HepG2 (cell line): Measurements from ENCODE around the gene RBPMS2. TPM values are rescaled to one million over a fixed set of nuclear protein-coding genes. Genes with fewer than 3 reads are reported as not detected.

Experiments
- CEBPB ChIP-seq: IDR thresholded peaks from 2 replicates; pipeline ENCODE4 v1.6.1; 2011; ENCODE audit warnings: low read depth, low read length, improper control_type of control experiment, borderline replicate concordance
- ESRRA ChIP-seq: sonication (generic); formaldehyde crosslinking; IDR thresholded peaks from 2 replicates; pipeline ENCODE4 v1.5.1; 2020; ENCODE audit warnings: mild to moderate bottlenecking, low read depth, missing genetic modification reagents
- FOXA1 ChIP-seq, 2 experiments: fragments of 450-650 bp in 1 of 2; sonication (generic) in 1 of 2; formaldehyde crosslinking in 1 of 2; IDR thresholded peaks; 2 replicates each; pipeline versions ENCODE4 v1.4.0 to v1.6.1; 2016 to 2020; ENCODE audit warnings: missing genetic modification reagents in 1 of 2
- FOXA3 ChIP-seq: IDR thresholded peaks from 2 replicates; pipeline ENCODE4 v1.6.1; 2016; ENCODE audit warnings: missing genetic modification reagents, missing compliant biosample characterization
- HOXA9 ChIP-seq: sonication (generic); formaldehyde crosslinking; IDR thresholded peaks from 2 replicates; pipeline ENCODE4 v1.8.1; 2022; ENCODE audit warnings: missing genetic modification reagents, mild to moderate bottlenecking, moderate library complexity, borderline replicate concordance
- KDM3A ChIP-seq: IDR thresholded peaks from 2 replicates; pipeline ENCODE4 v1.6.1; 2018; ENCODE audit warnings: low read depth, missing compliant biosample characterization
- KDM5B ChIP-seq: sonication (generic); formaldehyde crosslinking; IDR thresholded peaks from 2 replicates; pipeline ENCODE4 v1.4.0; 2020; ENCODE audit warnings: missing genetic modification reagents, mild to moderate bottlenecking, borderline replicate concordance
- KLF11 ChIP-seq: IDR thresholded peaks from 2 replicates; pipeline ENCODE4 v1.6.1; 2016; ENCODE audit warnings: missing compliant biosample characterization
- KMT2B ChIP-seq: IDR thresholded peaks from 2 replicates; pipeline ENCODE4 v1.6.1; 2016; ENCODE audit warnings: missing genetic modification reagents, missing compliant biosample characterization
- ONECUT2 ChIP-seq: sonication (generic); formaldehyde crosslinking; IDR thresholded peaks from 2 replicates; pipeline ENCODE4 v1.4.0; 2020; ENCODE audit warnings: missing genetic modification reagents
- POGZ ChIP-seq: sonication (generic); formaldehyde crosslinking; IDR thresholded peaks from 2 replicates; pipeline ENCODE4 v1.4.0; 2020; ENCODE audit warnings: mild to moderate bottlenecking, missing genetic modification reagents
- RBM39 ChIP-seq: fragments of 200-400 bp; formaldehyde crosslinking; IDR thresholded peaks from one replicate; pipeline ENCODE4 v1.6.1; 2018; ENCODE audit warnings: antibody characterized with exemption, mild to moderate bottlenecking, low read depth, low read length; ENCODE audit not compliant: poor library complexity, severe bottlenecking
- RXRA ChIP-seq: sonication (generic); formaldehyde crosslinking; IDR thresholded peaks from 2 replicates; pipeline ENCODE4 v1.5.1; 2020; ENCODE audit warnings: missing genetic modification reagents
- ZNF331 ChIP-seq: sonication (generic); formaldehyde crosslinking; IDR thresholded peaks from 2 replicates; pipeline ENCODE4 v1.4.0; 2020; ENCODE audit warnings: missing genetic modification reagents
- ZNF335 ChIP-seq: sonication (generic); formaldehyde crosslinking; IDR thresholded peaks from 2 replicates; pipeline ENCODE4 v1.4.0; 2020; ENCODE audit warnings: missing genetic modification reagents
- ZNF619 ChIP-seq: sonication (generic); formaldehyde crosslinking; IDR thresholded peaks from 2 replicates; pipeline ENCODE4 v1.4.0; 2020; ENCODE audit warnings: mild to moderate bottlenecking, missing genetic modification reagents
- ZNF629 ChIP-seq: sonication (generic); formaldehyde crosslinking; conservative IDR thresholded peaks from 2 replicates; pipeline ENCODE4 v1.5.0; 2020; ENCODE audit warnings: missing genetic modification reagents
- ZNF652 ChIP-seq: IDR thresholded peaks from 2 replicates; pipeline ENCODE4 v1.6.1; 2016; ENCODE audit warnings: low read depth, borderline replicate concordance
- ZNF782 ChIP-seq: sonication (generic); formaldehyde crosslinking; IDR thresholded peaks from 2 replicates; pipeline ENCODE4 v1.4.0; 2020; ENCODE audit warnings: missing genetic modification reagents, mild to moderate bottlenecking, borderline replicate concordance
- polyA plus RNA-seq, 8 experiments: library from polyadenylated mRNA; depleted of rRNA in 3 of 8; stranded (reverse) in 7 of 8; unstranded in 1 of 8; fragments of >200 nt; fragmentation: Illumina TruSeq in 4 of 8; extraction: Trizol in 4 of 8; gene quantifications; 2 replicates each; pipeline versions ENCODE4 v1.2.1 to v1.2.3, GENCODE V29; 2011 to 2016; ENCODE audit warnings: low read depth in 4 of 8, missing spikeins in 1 of 8, mixed read lengths in 1 of 8; ENCODE audit not compliant: insufficient read depth in 1 of 8
- total RNA-seq, 5 experiments: library from RNA; depleted of rRNA; stranded (reverse); fragments of >200 nt; fragmentation: Illumina TruSeq; extraction: Trizol; gene quantifications; 2 replicates each; pipeline ENCODE4 v1.2.3, GENCODE V29; 2016; ENCODE audit warnings: low read depth in 1 of 5
- TF ChIP-seq, protein P1 (sequence below): sonication (generic); formaldehyde crosslinking; IDR thresholded peaks from 2 replicates; pipeline ENCODE4 v1.5.1; 2020; ENCODE audit warnings: missing genetic modification reagents, mild to moderate bottlenecking, borderline replicate concordance
- TF ChIP-seq, protein P2 (sequence below): sonication (generic); formaldehyde crosslinking; IDR thresholded peaks from 2 replicates; pipeline ENCODE4 v1.4.0; 2020; ENCODE audit warnings: missing genetic modification reagents
- TF ChIP-seq, protein P3 (sequence below): IDR thresholded peaks from 2 replicates; pipeline ENCODE4 v1.4.0; 2020; ENCODE audit warnings: mild to moderate bottlenecking, missing genetic modification reagents

The RBPMS2 gene
- total and polyA plus RNA-seq, 2 of the 13 experiments (the other 11 are each of a cell fraction or from before 2014, with no cell fraction given): 0.08 TPM; not detected in 1

DNA sequence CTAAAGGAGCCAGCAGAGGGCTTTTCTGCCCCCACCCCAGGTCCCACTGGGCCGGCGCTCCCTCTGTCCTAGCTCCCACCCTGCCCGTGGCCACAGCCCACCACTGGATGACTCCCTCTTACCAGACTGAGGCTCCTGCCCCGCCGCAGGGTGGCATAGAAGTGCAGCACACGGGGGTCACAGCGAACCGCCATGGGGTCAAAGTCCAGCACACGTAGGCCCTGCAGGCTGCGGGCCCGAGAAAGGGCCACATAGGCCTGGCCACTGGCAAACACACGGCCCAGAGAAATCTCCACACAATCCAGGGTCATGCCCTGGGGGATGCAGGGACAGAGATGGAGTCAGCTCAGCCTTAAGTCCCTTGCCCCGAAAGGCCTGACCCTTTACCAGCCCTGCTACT is 41.1 kb upstream of the RBPMS2 start (continued):
- TF ChIP-seq KDM3A (0 out of 2 replicates have a peak, but pooled peaks have one; percentile 58), KLF11 (CRISPR knock-in tag) (0 out of 2 replicates have a peak, but pooled peaks have one; percentile 47), ZNF335 (CRISPR knock-in tag) (peak; percentile 48; the same call in 1 of the 2 replicates), RXRA (peak; percentile 63), FOXA3 (CRISPR knock-in tag) (peak; percentile 27; the same call in 1 of the 2 replicates), CEBPB (no peak), KDM5B (CRISPR knock-in tag) (no peak; the same call in 1 of the 2 replicates), ZNF619 (CRISPR knock-in tag) (0 out of 2 replicates have a peak, but pooled peaks have one; percentile 65), ESRRA (CRISPR knock-in tag) (0 out of 2 replicates have a peak, but pooled peaks have one; percentile 66), ZNF782 (CRISPR knock-in tag) (no peak), ZNF331 (CRISPR knock-in tag) (peak; percentile 45; the same call in 1 of the 2 replicates), POGZ (peak; percentile 44; the same call in 1 of the 2 replicates), KMT2B (peak; percentile 45; the same call in 1 of the 2 replicates), ONECUT2 (no peak), ZNF652 (no peak), FOXA1 (IDR thresholded peaks at IDR 0.05) (no peak), FOXA1 (CRISPR knock-in tag; IDR thresholded peaks at IDR 0.05) (0 out of 2 replicates have a peak, but pooled peaks have one; percentile 14), ZNF629 (CRISPR knock-in tag) (peak; percentile 74), HOXA9 (CRISPR knock-in tag) (0 out of 2 replicates have a peak, but pooled peaks have one; percentile 25), RBM39 (peak; percentile 50)
- TF ChIP-seq, protein P1, sequence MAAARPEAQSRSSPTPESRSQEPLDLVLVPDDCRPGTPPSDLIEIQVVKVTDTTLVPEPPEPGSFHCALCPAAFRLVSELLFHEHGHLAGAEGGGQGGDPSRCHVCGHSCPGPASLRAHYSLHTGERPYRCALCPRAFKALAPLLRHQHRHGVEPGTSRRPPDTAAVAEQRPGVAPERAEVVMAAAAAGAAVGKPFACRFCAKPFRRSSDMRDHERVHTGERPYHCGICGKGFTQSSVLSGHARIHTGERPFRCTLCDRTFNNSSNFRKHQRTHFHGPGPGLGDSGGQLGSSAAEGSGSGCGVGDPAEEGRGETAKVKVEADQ (CRISPR knock-in tag): no peak
- TF ChIP-seq, protein P2, sequence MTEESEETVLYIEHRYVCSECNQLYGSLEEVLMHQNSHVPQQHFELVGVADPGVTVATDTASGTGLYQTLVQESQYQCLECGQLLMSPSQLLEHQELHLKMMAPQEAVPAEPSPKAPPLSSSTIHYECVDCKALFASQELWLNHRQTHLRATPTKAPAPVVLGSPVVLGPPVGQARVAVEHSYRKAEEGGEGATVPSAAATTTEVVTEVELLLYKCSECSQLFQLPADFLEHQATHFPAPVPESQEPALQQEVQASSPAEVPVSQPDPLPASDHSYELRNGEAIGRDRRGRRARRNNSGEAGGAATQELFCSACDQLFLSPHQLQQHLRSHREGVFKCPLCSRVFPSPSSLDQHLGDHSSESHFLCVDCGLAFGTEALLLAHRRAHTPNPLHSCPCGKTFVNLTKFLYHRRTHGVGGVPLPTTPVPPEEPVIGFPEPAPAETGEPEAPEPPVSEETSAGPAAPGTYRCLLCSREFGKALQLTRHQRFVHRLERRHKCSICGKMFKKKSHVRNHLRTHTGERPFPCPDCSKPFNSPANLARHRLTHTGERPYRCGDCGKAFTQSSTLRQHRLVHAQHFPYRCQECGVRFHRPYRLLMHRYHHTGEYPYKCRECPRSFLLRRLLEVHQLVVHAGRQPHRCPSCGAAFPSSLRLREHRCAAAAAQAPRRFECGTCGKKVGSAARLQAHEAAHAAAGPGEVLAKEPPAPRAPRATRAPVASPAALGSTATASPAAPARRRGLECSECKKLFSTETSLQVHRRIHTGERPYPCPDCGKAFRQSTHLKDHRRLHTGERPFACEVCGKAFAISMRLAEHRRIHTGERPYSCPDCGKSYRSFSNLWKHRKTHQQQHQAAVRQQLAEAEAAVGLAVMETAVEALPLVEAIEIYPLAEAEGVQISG (CRISPR knock-in tag): peak; percentile 38; the same call in 1 of the 2 replicates
- TF ChIP-seq, protein P3, sequence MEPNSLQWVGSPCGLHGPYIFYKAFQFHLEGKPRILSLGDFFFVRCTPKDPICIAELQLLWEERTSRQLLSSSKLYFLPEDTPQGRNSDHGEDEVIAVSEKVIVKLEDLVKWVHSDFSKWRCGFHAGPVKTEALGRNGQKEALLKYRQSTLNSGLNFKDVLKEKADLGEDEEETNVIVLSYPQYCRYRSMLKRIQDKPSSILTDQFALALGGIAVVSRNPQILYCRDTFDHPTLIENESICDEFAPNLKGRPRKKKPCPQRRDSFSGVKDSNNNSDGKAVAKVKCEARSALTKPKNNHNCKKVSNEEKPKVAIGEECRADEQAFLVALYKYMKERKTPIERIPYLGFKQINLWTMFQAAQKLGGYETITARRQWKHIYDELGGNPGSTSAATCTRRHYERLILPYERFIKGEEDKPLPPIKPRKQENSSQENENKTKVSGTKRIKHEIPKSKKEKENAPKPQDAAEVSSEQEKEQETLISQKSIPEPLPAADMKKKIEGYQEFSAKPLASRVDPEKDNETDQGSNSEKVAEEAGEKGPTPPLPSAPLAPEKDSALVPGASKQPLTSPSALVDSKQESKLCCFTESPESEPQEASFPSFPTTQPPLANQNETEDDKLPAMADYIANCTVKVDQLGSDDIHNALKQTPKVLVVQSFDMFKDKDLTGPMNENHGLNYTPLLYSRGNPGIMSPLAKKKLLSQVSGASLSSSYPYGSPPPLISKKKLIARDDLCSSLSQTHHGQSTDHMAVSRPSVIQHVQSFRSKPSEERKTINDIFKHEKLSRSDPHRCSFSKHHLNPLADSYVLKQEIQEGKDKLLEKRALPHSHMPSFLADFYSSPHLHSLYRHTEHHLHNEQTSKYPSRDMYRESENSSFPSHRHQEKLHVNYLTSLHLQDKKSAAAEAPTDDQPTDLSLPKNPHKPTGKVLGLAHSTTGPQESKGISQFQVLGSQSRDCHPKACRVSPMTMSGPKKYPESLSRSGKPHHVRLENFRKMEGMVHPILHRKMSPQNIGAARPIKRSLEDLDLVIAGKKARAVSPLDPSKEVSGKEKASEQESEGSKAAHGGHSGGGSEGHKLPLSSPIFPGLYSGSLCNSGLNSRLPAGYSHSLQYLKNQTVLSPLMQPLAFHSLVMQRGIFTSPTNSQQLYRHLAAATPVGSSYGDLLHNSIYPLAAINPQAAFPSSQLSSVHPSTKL (CRISPR knock-in tag): peak; percentile 38; the same call in 1 of the 2 replicates
